Neuronal stem cell (in vitro differentiated cells): ENCODE data around the gene RPL27.

Source experiments
- DNase-seq: peaks from one replicate; pipeline ENCODE4 v3.0.0-alpha.2; 2013; ENCODE audit warnings: low spot score
- H2AFZ ChIP-seq: one replicate; pipeline ENCODE4 v1.6.1; 2013; ENCODE audit warnings: mild to moderate bottlenecking, low read length, inconsistent platforms
- H2AK5ac ChIP-seq: 2 replicates; pipeline ENCODE4 v1.6.1; 2013; ENCODE audit warnings: low read depth, mild to moderate bottlenecking, inconsistent platforms, low read length, moderate library complexity, mixed read lengths
- H2BK120ac ChIP-seq: 2 replicates; pipeline ENCODE4 v1.6.1; 2013; ENCODE audit warnings: low read depth, mild to moderate bottlenecking, inconsistent platforms, low read length, moderate library complexity, mixed read lengths
- H2BK12ac ChIP-seq: one replicate; pipeline ENCODE4 v1.6.1; 2013; ENCODE audit warnings: low read length, inconsistent platforms
- H2BK15ac ChIP-seq: 2 replicates; pipeline ENCODE4 v1.6.1; 2013; ENCODE audit warnings: mild to moderate bottlenecking, low read length, inconsistent platforms, mixed read lengths
- H2BK5ac ChIP-seq: one replicate; pipeline ENCODE4 v1.6.1; 2013; ENCODE audit warnings: inconsistent platforms, mild to moderate bottlenecking, low read length, moderate library complexity
- H3K14ac ChIP-seq: one replicate; pipeline ENCODE4 v1.6.1; 2013; ENCODE audit warnings: low read length, inconsistent platforms
- H3K18ac ChIP-seq: 2 replicates; pipeline ENCODE4 v1.6.1; 2013; ENCODE audit warnings: low read length, inconsistent platforms
- H3K23ac ChIP-seq: 2 replicates; pipeline ENCODE4 v1.6.1; 2013; ENCODE audit warnings: low read depth, mild to moderate bottlenecking, mixed read lengths, low read length, inconsistent platforms; ENCODE audit not compliant: poor library complexity
- H3K27ac ChIP-seq: replicated peaks from 3 replicates; pipeline ENCODE4 v1.5.1; 2013; ENCODE audit warnings: low read length, inconsistent platforms
- H3K27me3 ChIP-seq, 3 experiments: 2 replicates each; pipeline ENCODE4 v1.6.1; 2013; ENCODE audit warnings: low read length in 3 of 3, mild to moderate bottlenecking in 2 of 3, inconsistent platforms in 1 of 3, low read depth in 1 of 3, mixed read lengths in 1 of 3, moderate library complexity in 1 of 3; ENCODE audit not compliant: control insufficient read depth in 3 of 3, insufficient read depth in 3 of 3
- H3K36me3 ChIP-seq, 2 donors: replicated peaks in 1 of 2; 2 replicates each; pipeline ENCODE4 v1.6.1; 2013; ENCODE audit warnings: low read length in 2 of 2; ENCODE audit not compliant: control insufficient read depth in 2 of 2, insufficient read depth in 2 of 2
- H3K4ac ChIP-seq: 2 replicates; pipeline ENCODE4 v1.6.1; 2013; ENCODE audit warnings: inconsistent platforms, mild to moderate bottlenecking, low read length, moderate library complexity
- H3K4me1 ChIP-seq, 2 donors: 1 replicate in 1 of 2; 2 replicates in 1 of 2; pipeline ENCODE4 v1.6.1; 2013; ENCODE audit warnings: low read length in 2 of 2, low read depth in 1 of 2; ENCODE audit not compliant: control insufficient read depth in 2 of 2, insufficient read depth in 1 of 2
- H3K4me2 ChIP-seq: one replicate; pipeline ENCODE4 v1.6.1; 2013; ENCODE audit warnings: mild to moderate bottlenecking, low read length, inconsistent platforms; ENCODE audit not compliant: insufficient read depth, poor library complexity, severe bottlenecking
- H3K4me3 ChIP-seq, 2 donors: 2 replicates each; pipeline ENCODE4 v1.5.1; 2013; ENCODE audit warnings: low read length in 2 of 2, mild to moderate bottlenecking in 2 of 2, inconsistent platforms in 1 of 2, moderate library complexity in 1 of 2
- H3K79me1 ChIP-seq: one replicate; pipeline ENCODE4 v1.6.1; 2013; ENCODE audit warnings: low read depth, mild to moderate bottlenecking, inconsistent platforms, low read length, moderate library complexity
- H3K9ac ChIP-seq: one replicate; pipeline ENCODE4 v1.6.1; 2013; ENCODE audit warnings: mild to moderate bottlenecking, low read depth, low read length, inconsistent platforms; ENCODE audit not compliant: poor library complexity
- H3K9me3 ChIP-seq, 2 donors: replicated peaks in 1 of 2; 2 replicates each; pipeline versions ENCODE3 to v1.6.1; 2013; ENCODE audit warnings: low read length in 2 of 2, mild to moderate bottlenecking in 2 of 2, inconsistent platforms in 1 of 2, low read depth in 1 of 2, mixed read lengths in 1 of 2, moderate library complexity in 1 of 2; ENCODE audit not compliant: control insufficient read depth in 2 of 2, insufficient read depth in 1 of 2
- H4K8ac ChIP-seq: one replicate; pipeline ENCODE4 v1.6.1; 2013; ENCODE audit warnings: low read depth, mild to moderate bottlenecking, inconsistent platforms, low read length, moderate library complexity
- H4K91ac ChIP-seq: one replicate; pipeline ENCODE4 v1.6.1; 2013; ENCODE audit warnings: low read length, low read depth, mild to moderate bottlenecking, inconsistent platforms; ENCODE audit not compliant: poor library complexity
- WGBS, 2 donors: extraction: QIAGEN DNeasy Blood & Tissue Kit; methylation state at CpG; one replicate each; pipeline ENCODE4 v1.1.7; 2013; ENCODE audit warnings: missing lambda C conversion rate in 2 of 2, mixed read lengths in 1 of 2; ENCODE audit not compliant: insufficient read length in 2 of 2, insufficient replicate concordance in 1 of 2; ENCODE audit errors: extremely low coverage in 2 of 2; 5-methylcytosine and 5-hydroxymethylcytosine counted together

RPL27 gene

GRCh38 chr17:43042025-43042628, 43.9 kb downstream of the RPL27 start:
- no peak overlapping the region for H2BK12ac ChIP-seq
- DNase-seq = no peak
- peak overlapping the region; percentile 16 for H2AFZ ChIP-seq
- no peak overlapping the region for H3K18ac ChIP-seq
- no peaks in the 10 kb centered on the region for H3K27me3 ChIP-seq
- H4K8ac ChIP-seq = no peak overlapping the region
- no peak overlapping the region for H3K4me3 ChIP-seq
- H3K4me2 ChIP-seq = no peak overlapping the region
- no peak overlapping the region for H3K4ac ChIP-seq
- no CpG with 5 or more reads among the region's 5 CpGs for WGBS, 2 donors
- H2AK5ac ChIP-seq = no peak overlapping the region
- no peaks in the 10 kb centered on the region for H3K9me3 ChIP-seq
- H3K36me3 ChIP-seq = peaks cover 9 to 44% of the 10 kb centered on the region in 2 donors
- H2BK5ac ChIP-seq = no peak overlapping the region
- H3K4me1 ChIP-seq = peaks cover 14 to 27% of the 10 kb centered on the region in 2 donors
- no peak overlapping the region for H4K91ac ChIP-seq
- no peak overlapping the region for H2BK15ac ChIP-seq
- no peak overlapping the region for H3K14ac ChIP-seq
- H3K27ac ChIP-seq = no peak overlapping the region
- no peak overlapping the region for H2BK120ac ChIP-seq
- H3K9ac ChIP-seq = no peak overlapping the region
- no peak overlapping the region for H3K23ac ChIP-seq
- no peaks in the 10 kb centered on the region for H3K79me1 ChIP-seq

GRCh38 chr17:43043307-43043706, 45.1 kb downstream of the RPL27 start:
- H3K27me3 ChIP-seq = no peaks in the 10 kb centered on the region
- no peak overlapping the region for H2BK5ac ChIP-seq
- no peak overlapping the region for H3K9ac ChIP-seq
- no peak overlapping the region for H3K23ac ChIP-seq
- peaks cover 13 to 23% of the 10 kb centered on the region in 2 donors for H3K4me1 ChIP-seq
- H3K79me1 ChIP-seq = no peaks in the 10 kb centered on the region
- DNase-seq = no peak
- H3K18ac ChIP-seq = no peak overlapping the region
- no peak overlapping the region for H2BK120ac ChIP-seq
- H3K4me3 ChIP-seq = no peak overlapping the region
- no peak overlapping the region for H2BK12ac ChIP-seq
- H2AK5ac ChIP-seq = no peak overlapping the region
- H3K4me2 ChIP-seq = no peak overlapping the region
- H2AFZ ChIP-seq = no peak overlapping the region
- no peak overlapping the region for H2BK15ac ChIP-seq
- peaks cover 11 to 53% of the 10 kb centered on the region in 2 donors for H3K36me3 ChIP-seq
- H3K14ac ChIP-seq = no peak overlapping the region
- H3K27ac ChIP-seq = no peak overlapping the region
- no peak overlapping the region for H4K8ac ChIP-seq
- H3K9me3 ChIP-seq = no peaks in the 10 kb centered on the region
- H3K4ac ChIP-seq = no peak overlapping the region
- H4K91ac ChIP-seq = no peak overlapping the region

GRCh38 chr17:43044024-43044423, 45.8 kb downstream of the RPL27 start:
- Histone ChIP-seq H3K9me3 (no peaks in the 10 kb centered on the region), H3K4ac (no peak overlapping the region), H2BK120ac (no peak overlapping the region), H2AFZ (no peak overlapping the region), H3K27me3 (no peaks in the 10 kb centered on the region), H3K4me3 (no peak overlapping the region), H4K8ac (no peak overlapping the region), H3K9ac (no peak overlapping the region), H3K23ac (no peak overlapping the region), H3K4me1 (peaks cover 13 to 22% of the 10 kb centered on the region in 2 donors), H4K91ac (no peak overlapping the region), H3K79me1 (no peaks in the 10 kb centered on the region), H2BK12ac (no peak overlapping the region), H2AK5ac (no peak overlapping the region), H3K18ac (no peak overlapping the region), H2BK15ac (no peak overlapping the region), H3K27ac (no peak overlapping the region), H3K4me2 (no peak overlapping the region), H2BK5ac (no peak overlapping the region), H3K36me3 (peaks cover 14 to 61% of the 10 kb centered on the region in 2 donors), H3K14ac (no peak overlapping the region)
- DNase-seq = no peak
- WGBS, 2 donors = no CpG with 5 or more reads among the region's 4 CpGs

GRCh38 chr17:43051969-43052368, 53.8 kb downstream of the RPL27 start:
- H3K4me3 ChIP-seq = no peak overlapping the region
- no peak overlapping the region for H4K91ac ChIP-seq
- no peak overlapping the region for H2AK5ac ChIP-seq
- H4K8ac ChIP-seq = no peak overlapping the region
- no peak for DNase-seq
- H2BK15ac ChIP-seq = no peak overlapping the region
- H3K14ac ChIP-seq = no peak overlapping the region
- no peak overlapping the region for H2AFZ ChIP-seq
- no peaks in the 10 kb centered on the region for H3K4me1 ChIP-seq
- H2BK120ac ChIP-seq = no peak overlapping the region
- H3K79me1 ChIP-seq = peaks cover 2% of the 10 kb centered on the region
- H3K23ac ChIP-seq = no peak overlapping the region
- H3K4ac ChIP-seq = no peak overlapping the region
- no peak overlapping the region for H3K18ac ChIP-seq
- H2BK5ac ChIP-seq = no peak overlapping the region
- WGBS, 2 donors = no CpG with 5 or more reads among the region's 1 CpG
- no peak overlapping the region for H3K27ac ChIP-seq
- H3K27me3 ChIP-seq = no peaks in the 10 kb centered on the region
- no peak overlapping the region for H2BK12ac ChIP-seq
- no peak overlapping the region for H3K4me2 ChIP-seq
- H3K36me3 ChIP-seq = peaks cover 25 to 91% of the 10 kb centered on the region in 2 donors
- no peaks in the 10 kb centered on the region for H3K9me3 ChIP-seq
- H3K9ac ChIP-seq = no peak overlapping the region
